ENCODE data around the gene RAPGEF6.
A peak's percentile ranks its signal among the peaks of the same experiment; 100 is the strongest.
"Not testable (repeated sequence)": the region's sequence is repeated elsewhere in the genome, so short reads cannot be mapped to it uniquely, and the experiment has no call there.

RAPGEF6 gene

GRCh38 chr5:131593436-131593835 lies 41.6 kb downstream of the RAPGEF6 start:
- not testable (repeated sequence) for H3K36me3 ChIP-seq (ENCODE audit: control insufficient read depth in 5 of 5, insufficient read depth in 5 of 5, low read length in 5 of 5); H3K9me3 ChIP-seq (ENCODE audit: control insufficient read depth in 5 of 5, low read length in 5 of 5); H3K27ac ChIP-seq (ENCODE audit: low read depth, low read length); H3K4me3 ChIP-seq (ENCODE audit: low read depth in 1 of 5, low read length in 5 of 5); H3K9ac ChIP-seq (ENCODE audit: low read length in 5 of 5); H3K27me3 ChIP-seq (ENCODE audit: control insufficient read depth in 5 of 5, insufficient read depth in 4 of 5, low read length in 5 of 5)
- H3K4me1 ChIP-seq (ENCODE audit: control insufficient read depth in 5 of 5, insufficient read depth in 5 of 5, low read length in 5 of 5): peaks cover 0 to 14% (median 13%) of the 10 kb centered on the region in 5 donors

GRCh38 chr5:131589510-131590348 lies 45.3 kb downstream of the RAPGEF6 start:
- Histone ChIP-seq H3K36me3 (ENCODE audit: control insufficient read depth in 5 of 5, insufficient read depth in 5 of 5, low read length in 5 of 5) (no peaks in the 10 kb centered on the region), H3K27ac (ENCODE audit: low read depth, low read length) (no peak overlapping the region), H3K9me3 (ENCODE audit: control insufficient read depth in 5 of 5, low read length in 5 of 5) (no peaks in the 10 kb centered on the region), H3K27me3 (ENCODE audit: control insufficient read depth in 5 of 5, insufficient read depth in 4 of 5, low read length in 5 of 5) (no peaks in the 10 kb centered on the region), H3K4me1 (ENCODE audit: control insufficient read depth in 5 of 5, insufficient read depth in 5 of 5, low read length in 5 of 5) (peaks cover 0 to 14% (median 13%) of the 10 kb centered on the region in 5 donors), H3K9ac (ENCODE audit: low read length in 5 of 5) (no peak overlapping the region), H3K4me3 (ENCODE audit: low read depth in 1 of 5, low read length in 5 of 5) (no peak overlapping the region)

- Histone ChIP-seq H3K9ac (ENCODE audit: low read length in 5 of 5) (peak overlapping the region in 1 of 5 donors; percentile 20), H3K9me3 (ENCODE audit: control insufficient read depth in 5 of 5, low read length in 5 of 5) (no peaks in the 10 kb centered on the region), H3K27ac (ENCODE audit: low read depth, low read length) (no peak overlapping the region), H3K36me3 (ENCODE audit: control insufficient read depth in 5 of 5, insufficient read depth in 5 of 5, low read length in 5 of 5) (no peaks in the 10 kb centered on the region), H3K4me3 (ENCODE audit: low read depth in 1 of 5, low read length in 5 of 5) (no peak overlapping the region), H3K27me3 (ENCODE audit: control insufficient read depth in 5 of 5, insufficient read depth in 4 of 5, low read length in 5 of 5) (no peaks in the 10 kb centered on the region), H3K4me1 (ENCODE audit: control insufficient read depth in 5 of 5, insufficient read depth in 5 of 5, low read length in 5 of 5) (peaks cover 0 to 3% (median 0%) of the 10 kb centered on the region in 5 donors)
Measured at GRCh38 chr5:131587541-131587940, 47.5 kb downstream of the RAPGEF6 start.

- H3K36me3 ChIP-seq (ENCODE audit: control insufficient read depth in 5 of 5, insufficient read depth in 5 of 5, low read length in 5 of 5): peaks cover 0 to 6% (median 0%) of the 10 kb centered on the region in 5 donors
- no peaks in the 10 kb centered on the region for H3K27me3 ChIP-seq (ENCODE audit: control insufficient read depth in 5 of 5, insufficient read depth in 4 of 5, low read length in 5 of 5)
- H3K9ac ChIP-seq (ENCODE audit: low read length in 5 of 5): no peak overlapping the region
- H3K9me3 ChIP-seq (ENCODE audit: control insufficient read depth in 5 of 5, low read length in 5 of 5): no peaks in the 10 kb centered on the region
- no peak overlapping the region for H3K27ac ChIP-seq (ENCODE audit: low read depth, low read length)
- no peaks in the 10 kb centered on the region for H3K4me1 ChIP-seq (ENCODE audit: control insufficient read depth in 5 of 5, insufficient read depth in 5 of 5, low read length in 5 of 5)
- H3K4me3 ChIP-seq (ENCODE audit: low read depth in 1 of 5, low read length in 5 of 5): no peak overlapping the region
Measured at GRCh38 chr5:131581702-131582101, 53.3 kb downstream of the RAPGEF6 start.

GRCh38 chr5:131579917-131580671 lies 54.9 kb downstream of the RAPGEF6 start:
- H3K4me1 ChIP-seq (ENCODE audit: control insufficient read depth in 5 of 5, insufficient read depth in 5 of 5, low read length in 5 of 5): no peaks in the 10 kb centered on the region
- H3K4me3 ChIP-seq (ENCODE audit: low read depth in 1 of 5, low read length in 5 of 5): no peak overlapping the region
- H3K36me3 ChIP-seq (ENCODE audit: control insufficient read depth in 5 of 5, insufficient read depth in 5 of 5, low read length in 5 of 5): peaks cover 0 to 6% (median 0%) of the 10 kb centered on the region in 5 donors
- H3K9me3 ChIP-seq (ENCODE audit: control insufficient read depth in 5 of 5, low read length in 5 of 5): no peaks in the 10 kb centered on the region
- H3K27me3 ChIP-seq (ENCODE audit: control insufficient read depth in 5 of 5, insufficient read depth in 4 of 5, low read length in 5 of 5): no peaks in the 10 kb centered on the region
- H3K27ac ChIP-seq (ENCODE audit: low read depth, low read length): no peak overlapping the region
- H3K9ac ChIP-seq (ENCODE audit: low read length in 5 of 5): no peak overlapping the region

DNA sequence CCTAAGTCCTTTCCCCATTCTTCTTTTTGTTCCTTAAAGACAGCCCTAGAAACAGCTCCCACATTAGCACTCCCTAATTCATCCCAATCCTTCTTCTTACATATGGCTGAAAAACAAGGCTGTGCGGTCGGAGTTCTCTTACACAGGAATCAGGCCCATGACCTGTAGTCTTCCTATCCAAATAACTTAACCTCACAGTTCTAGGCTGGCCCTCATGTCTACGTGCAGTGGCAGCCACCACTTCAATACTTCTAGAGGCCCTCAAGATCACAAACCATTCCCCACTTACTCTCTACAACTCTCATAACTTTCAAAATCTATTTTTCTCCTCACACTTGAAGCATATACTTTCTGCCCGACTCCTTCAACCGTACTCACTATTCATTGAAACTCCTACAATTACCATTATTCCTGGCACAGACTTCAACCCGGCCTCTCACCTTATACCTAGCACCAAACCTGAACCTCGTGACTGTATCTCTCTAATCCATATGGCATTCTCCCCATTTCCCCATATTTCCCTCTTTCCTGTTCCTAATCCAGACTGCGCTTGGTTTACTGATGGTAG lies 59.3 kb downstream of the RAPGEF6 start:
- H3K9me3 ChIP-seq (ENCODE audit: control insufficient read depth in 5 of 5, low read length in 5 of 5): no peaks in the 10 kb centered on the region
- H3K36me3 ChIP-seq (ENCODE audit: control insufficient read depth in 5 of 5, insufficient read depth in 5 of 5, low read length in 5 of 5): peaks cover 0 to 6% (median 0%) of the 10 kb centered on the region in 5 donors

GRCh38 chr5:131571669-131572168 lies 63.3 kb downstream of the RAPGEF6 start:
- H3K36me3 ChIP-seq (ENCODE audit: control insufficient read depth in 5 of 5, insufficient read depth in 5 of 5, low read length in 5 of 5): peaks cover 0 to 5% (median 0%) of the 10 kb centered on the region in 5 donors
- H3K9ac ChIP-seq (ENCODE audit: low read length in 5 of 5): no peak overlapping the region
- H3K4me1 ChIP-seq (ENCODE audit: control insufficient read depth in 5 of 5, insufficient read depth in 5 of 5, low read length in 5 of 5): no peaks in the 10 kb centered on the region
- H3K9me3 ChIP-seq (ENCODE audit: control insufficient read depth in 5 of 5, low read length in 5 of 5): no peaks in the 10 kb centered on the region
- no peak overlapping the region for H3K4me3 ChIP-seq (ENCODE audit: low read depth in 1 of 5, low read length in 5 of 5)
- no peaks in the 10 kb centered on the region for H3K27me3 ChIP-seq (ENCODE audit: control insufficient read depth in 5 of 5, insufficient read depth in 4 of 5, low read length in 5 of 5)
- no peak overlapping the region for H3K27ac ChIP-seq (ENCODE audit: low read depth, low read length)

More for the DNA sequence above, 59.3 kb downstream of the RAPGEF6 start:
- Histone ChIP-seq H3K27ac (ENCODE audit: low read depth, low read length) (no peak overlapping the region), H3K27me3 (ENCODE audit: control insufficient read depth in 5 of 5, insufficient read depth in 4 of 5, low read length in 5 of 5) (no peaks in the 10 kb centered on the region), H3K4me3 (ENCODE audit: low read depth in 1 of 5, low read length in 5 of 5) (no peak overlapping the region), H3K4me1 (ENCODE audit: control insufficient read depth in 5 of 5, insufficient read depth in 5 of 5, low read length in 5 of 5) (no peaks in the 10 kb centered on the region), H3K9ac (ENCODE audit: low read length in 5 of 5) (no peak overlapping the region)

- H3K27me3 ChIP-seq (ENCODE audit: control insufficient read depth in 5 of 5, insufficient read depth in 4 of 5, low read length in 5 of 5): no peaks in the 10 kb centered on the region
- H3K27ac ChIP-seq (ENCODE audit: low read depth, low read length): no peak overlapping the region
- no peak overlapping the region for H3K9ac ChIP-seq (ENCODE audit: low read length in 5 of 5)
- no peaks in the 10 kb centered on the region for H3K4me1 ChIP-seq (ENCODE audit: control insufficient read depth in 5 of 5, insufficient read depth in 5 of 5, low read length in 5 of 5)
- H3K36me3 ChIP-seq (ENCODE audit: control insufficient read depth in 5 of 5, insufficient read depth in 5 of 5, low read length in 5 of 5): peaks cover 0 to 5% (median 0%) of the 10 kb centered on the region in 5 donors
- no peaks in the 10 kb centered on the region for H3K9me3 ChIP-seq (ENCODE audit: control insufficient read depth in 5 of 5, low read length in 5 of 5)
- no peak overlapping the region for H3K4me3 ChIP-seq (ENCODE audit: low read depth in 1 of 5, low read length in 5 of 5)
Measured at GRCh38 chr5:131570757-131571156, 64.3 kb downstream of the RAPGEF6 start.

GRCh38 chr5:131564229-131564652 lies 70.8 kb downstream of the RAPGEF6 start:
- H3K4me3 ChIP-seq (ENCODE audit: low read depth in 1 of 5, low read length in 5 of 5): no peak overlapping the region
- H3K9me3 ChIP-seq (ENCODE audit: control insufficient read depth in 5 of 5, low read length in 5 of 5): no peaks in the 10 kb centered on the region

More at GRCh38 chr5:131564229-131564652, 70.8 kb downstream of the RAPGEF6 start:
- H3K9ac ChIP-seq (ENCODE audit: low read length in 5 of 5): no peak overlapping the region
- peaks cover 0 to 3% (median 2%) of the 10 kb centered on the region in 5 donors for H3K36me3 ChIP-seq (ENCODE audit: control insufficient read depth in 5 of 5, insufficient read depth in 5 of 5, low read length in 5 of 5)
- no peaks in the 10 kb centered on the region for H3K27me3 ChIP-seq (ENCODE audit: control insufficient read depth in 5 of 5, insufficient read depth in 4 of 5, low read length in 5 of 5)
- H3K4me1 ChIP-seq (ENCODE audit: control insufficient read depth in 5 of 5, insufficient read depth in 5 of 5, low read length in 5 of 5): no peaks in the 10 kb centered on the region
- H3K27ac ChIP-seq (ENCODE audit: low read depth, low read length): no peak overlapping the region

Data from subcutaneous abdominal adipose tissue (tissue), 5 donors.